Measurements from ENCODE around the gene DKK3.
"Not testable (repeated sequence)": the region's sequence is repeated elsewhere in the genome, so short reads cannot be mapped to it uniquely, and the experiment has no call there.

Gene DKK3

GRCh38 chr11:12007769-12008737 is at the start of gene DKK3:
DKK3 (minus strand) TSS chr11:12008626; CDS start chr11:12008582, 44 bp downstream.
- no peak for DNase-seq

- DNase-seq: no peak
Measured at GRCh38 chr11:12057299-12057980, 49.0 kb upstream of the DKK3 start.

GRCh38 chr11:12056119-12056518 is 47.7 kb upstream of the DKK3 start:
- no peak for DNase-seq

GRCh38 chr11:12053606-12054361 is 45.4 kb upstream of the DKK3 start:
- DNase-seq: no peak

- DNase-seq: no peak
Measured at GRCh38 chr11:12052676-12053605, 44.5 kb upstream of the DKK3 start.

- no peak for DNase-seq
Measured at GRCh38 chr11:12051287-12051662, 42.8 kb upstream of the DKK3 start.

GRCh38 chr11:12050470-12051286 is 42.3 kb upstream of the DKK3 start:
- DNase-seq: no peak

GRCh38 chr11:12048936-12049790 is 40.7 kb upstream of the DKK3 start:
- DNase-seq: no peak

GRCh38 chr11:12046636-12047236 is 38.3 kb upstream of the DKK3 start:
- no peak for DNase-seq

- no peak for DNase-seq
Measured at GRCh38 chr11:12045914-12046635, 37.6 kb upstream of the DKK3 start.

GRCh38 chr11:12044799-12045198 is 36.4 kb upstream of the DKK3 start:
- no peak for DNase-seq

- peak; percentile 66 for DNase-seq
Measured at GRCh38 chr11:12043959-12044791, 35.7 kb upstream of the DKK3 start.

GRCh38 chr11:12043221-12043620 is 34.8 kb upstream of the DKK3 start:
- no peak for DNase-seq

GRCh38 chr11:12042215-12042676 is 33.8 kb upstream of the DKK3 start:
- no peak for DNase-seq

GRCh38 chr11:12040719-12041118 is 32.3 kb upstream of the DKK3 start:
- DNase-seq: not testable (repeated sequence)

GRCh38 chr11:12032968-12033367 is 24.5 kb upstream of the DKK3 start:
- no peak for DNase-seq

GRCh38 chr11:12031856-12032544 is 23.6 kb upstream of the DKK3 start:
- DNase-seq: no peak

Measured in hematopoietic multipotent progenitor cell treated with erythropoietin and hydrocortisone succinate and interleukin-3 and kit ligand, for 8 days (in vitro differentiated cells).